MM.1S (cell line): ENCODE measurements around the gene DSCAML1.

Experiments used
- DNase-seq: peaks from one replicate; pipeline ENCODE4 v3.0.0-alpha.2; 2015
- H2AFZ ChIP-seq: fragments of 300-600 bp; sonication (generic); 2 replicates; pipeline ENCODE4 v1.6.0; 2016; ENCODE audit warnings: antibody characterized with exemption, low read length
- H3F3A ChIP-seq: fragments of 300-600 bp; sonication (generic); 2 replicates; pipeline ENCODE4 v1.6.1; 2016; ENCODE audit warnings: mild to moderate bottlenecking, antibody characterized with exemption, low read length, moderate library complexity, mixed read lengths; ENCODE audit not compliant: insufficient read depth
- H3K27ac ChIP-seq: fragments of 300-600 bp; sonication (generic); 2 replicates; pipeline ENCODE4 v1.5.1; 2016; ENCODE audit warnings: mild to moderate bottlenecking, low read length
- H3K27me3 ChIP-seq: fragments of 300-600 bp; sonication (generic); replicated peaks from 2 replicates; pipeline ENCODE4 v1.6.0; 2016; ENCODE audit warnings: low read length; ENCODE audit not compliant: insufficient read depth
- H3K36me3 ChIP-seq: fragments of 300-600 bp; sonication (generic); replicated peaks from 2 replicates; pipeline ENCODE4 v1.6.1; 2016; ENCODE audit warnings: mild to moderate bottlenecking, low read length, mixed read lengths; ENCODE audit not compliant: insufficient read depth
- H3K4me1 ChIP-seq: fragments of 300-600 bp; sonication (generic); 2 replicates; pipeline ENCODE4 v1.6.1; 2016; ENCODE audit warnings: low read length, mixed read lengths
- H3K4me2 ChIP-seq: fragments of 300-600 bp; sonication (generic); 2 replicates; pipeline ENCODE4 v1.6.0; 2016; ENCODE audit warnings: low read depth, low read length
- H3K4me3 ChIP-seq: fragments of 300-600 bp; sonication (generic); 2 replicates; pipeline ENCODE4 v1.5.1; 2016; ENCODE audit warnings: low read length, mixed read lengths
- H3K79me2 ChIP-seq: fragments of 300-600 bp; sonication (generic); 2 replicates; pipeline ENCODE4 v1.6.1; 2016; ENCODE audit warnings: mixed run types, low read length, mixed read lengths
- H3K9ac ChIP-seq: fragments of 300-600 bp; sonication (generic); 2 replicates; pipeline ENCODE4 v1.6.1; 2016; ENCODE audit warnings: low read length, mixed read lengths
- H3K9me2 ChIP-seq: fragments of 300-600 bp; sonication (generic); replicated peaks from 2 replicates; pipeline ENCODE4 v1.6.1; 2016; ENCODE audit warnings: mild to moderate bottlenecking, low read length, mixed read lengths; ENCODE audit not compliant: insufficient read depth
- H3K9me3 ChIP-seq: fragments of 300-600 bp; sonication (generic); replicated peaks from 2 replicates; pipeline ENCODE4 v1.6.1; 2016; ENCODE audit warnings: mild to moderate bottlenecking, low read length, mixed read lengths; ENCODE audit not compliant: insufficient read depth
- H4K20me1 ChIP-seq: fragments of 300-600 bp; sonication (generic); 2 replicates; pipeline ENCODE4 v1.6.1; 2016; ENCODE audit warnings: mild to moderate bottlenecking, low read length, moderate library complexity, mixed read lengths; ENCODE audit not compliant: insufficient read depth
- EZH2 ChIP-seq: fragments of 300-600 bp; sonication (generic); optimal IDR thresholded peaks from 2 replicates; pipeline ENCODE3; 2017; ENCODE audit warnings: low read depth, mild to moderate bottlenecking, antibody characterized with exemption, low read length, mixed read lengths
- EZH2phosphoT487 ChIP-seq: fragments of 300-600 bp; sonication (generic); IDR thresholded peaks from 2 replicates; pipeline ENCODE4 v1.6.1; 2018; ENCODE audit warnings: antibody characterized with exemption, low read length
- TF ChIP-seq, protein P1 (sequence below): fragments of 300-600 bp; sonication (generic); IDR thresholded peaks from 2 replicates; pipeline ENCODE4 v1.5.1; 2016; ENCODE audit warnings: antibody characterized with exemption, low read length, mixed read lengths

Gene DSCAML1

DNA sequence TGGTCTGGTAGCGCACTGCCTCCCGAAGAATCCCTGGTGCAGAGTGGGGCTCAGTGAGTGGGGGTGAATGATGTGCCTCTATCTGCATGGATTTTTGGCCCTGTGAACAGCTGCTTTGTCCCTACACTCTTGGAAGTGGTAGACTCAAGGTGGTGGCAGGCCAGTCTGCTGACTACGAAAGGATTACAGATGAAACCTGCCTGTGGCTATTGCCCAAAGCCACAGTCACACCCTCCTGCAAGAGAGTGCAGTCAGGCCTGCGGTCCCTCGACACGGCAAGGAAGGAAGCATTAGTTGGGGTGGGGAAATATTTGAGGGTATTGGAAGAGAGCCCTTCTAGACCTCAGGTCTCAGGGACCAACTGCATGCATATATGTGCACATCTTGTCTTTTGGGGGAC lies 63.7 kb downstream of the DSCAML1 start:
- H3K9ac ChIP-seq = no peak overlapping the region
- no peaks in the 10 kb centered on the region for H3K9me3 ChIP-seq
- H3K79me2 ChIP-seq = no peaks in the 10 kb centered on the region
- no peaks in the 10 kb centered on the region for H3F3A ChIP-seq
- peaks cover 23% of the 10 kb centered on the region; the same call in 1 of the 2 replicates for H3K27me3 ChIP-seq
- H3K36me3 ChIP-seq = no peaks in the 10 kb centered on the region
- H3K27ac ChIP-seq = no peak overlapping the region
- no peaks in the 10 kb centered on the region for H3K9me2 ChIP-seq
- H3K4me1 ChIP-seq = no peaks in the 10 kb centered on the region
- H3K4me2 ChIP-seq = no peak overlapping the region
- H2AFZ ChIP-seq = no peak overlapping the region
- TF ChIP-seq EZH2phosphoT487 (no peak), EZH2 (no peak)
- TF ChIP-seq, protein P1, sequence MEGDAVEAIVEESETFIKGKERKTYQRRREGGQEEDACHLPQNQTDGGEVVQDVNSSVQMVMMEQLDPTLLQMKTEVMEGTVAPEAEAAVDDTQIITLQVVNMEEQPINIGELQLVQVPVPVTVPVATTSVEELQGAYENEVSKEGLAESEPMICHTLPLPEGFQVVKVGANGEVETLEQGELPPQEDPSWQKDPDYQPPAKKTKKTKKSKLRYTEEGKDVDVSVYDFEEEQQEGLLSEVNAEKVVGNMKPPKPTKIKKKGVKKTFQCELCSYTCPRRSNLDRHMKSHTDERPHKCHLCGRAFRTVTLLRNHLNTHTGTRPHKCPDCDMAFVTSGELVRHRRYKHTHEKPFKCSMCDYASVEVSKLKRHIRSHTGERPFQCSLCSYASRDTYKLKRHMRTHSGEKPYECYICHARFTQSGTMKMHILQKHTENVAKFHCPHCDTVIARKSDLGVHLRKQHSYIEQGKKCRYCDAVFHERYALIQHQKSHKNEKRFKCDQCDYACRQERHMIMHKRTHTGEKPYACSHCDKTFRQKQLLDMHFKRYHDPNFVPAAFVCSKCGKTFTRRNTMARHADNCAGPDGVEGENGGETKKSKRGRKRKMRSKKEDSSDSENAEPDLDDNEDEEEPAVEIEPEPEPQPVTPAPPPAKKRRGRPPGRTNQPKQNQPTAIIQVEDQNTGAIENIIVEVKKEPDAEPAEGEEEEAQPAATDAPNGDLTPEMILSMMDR = no peak
- H3K4me3 ChIP-seq = no peak overlapping the region
- no peaks in the 10 kb centered on the region for H4K20me1 ChIP-seq
- no peak for DNase-seq

DNA sequence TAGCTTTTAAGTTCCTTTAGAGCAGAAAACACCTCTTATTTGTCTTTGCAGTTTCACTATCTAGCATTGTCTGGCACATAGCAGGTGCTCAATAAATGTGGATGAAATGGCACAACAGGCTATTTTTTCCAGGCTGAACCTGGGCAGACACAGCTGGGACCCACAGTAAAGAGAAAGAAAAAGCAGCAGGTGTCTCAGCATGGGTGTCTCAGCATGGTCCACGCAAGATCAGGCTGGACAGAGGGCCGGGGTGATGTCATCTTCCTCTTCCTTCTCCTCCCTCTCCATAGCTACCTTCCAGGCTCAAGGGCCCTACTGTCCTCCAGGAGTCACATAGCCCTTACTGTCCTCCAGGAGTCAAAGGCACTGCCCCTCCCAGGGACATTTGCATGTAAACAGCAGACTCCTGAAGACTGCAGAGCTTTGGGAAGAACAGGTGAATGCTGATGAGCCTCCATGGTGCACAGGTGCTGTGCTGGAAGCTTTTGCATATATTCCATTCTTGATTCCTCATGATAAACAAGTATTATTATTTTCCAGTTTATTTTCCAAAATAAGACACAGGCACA lies 65.2 kb downstream of the DSCAML1 start:
- H3K36me3 ChIP-seq = no peaks in the 10 kb centered on the region
- H3K27ac ChIP-seq = no peak overlapping the region
- peaks cover 28% of the 10 kb centered on the region; the same call in 1 of the 2 replicates for H3K27me3 ChIP-seq
- no peaks in the 10 kb centered on the region for H3K9me3 ChIP-seq
- H2AFZ ChIP-seq = no peak overlapping the region
- no peak overlapping the region for H3K4me2 ChIP-seq
- H3K4me1 ChIP-seq = no peaks in the 10 kb centered on the region
- no peak for TF ChIP-seq EZH2phosphoT487
- TF ChIP-seq, protein P1 = no peak
- no peaks in the 10 kb centered on the region for H4K20me1 ChIP-seq
- H3F3A ChIP-seq = no peaks in the 10 kb centered on the region
- DNase-seq = no peak
- H3K9me2 ChIP-seq = no peaks in the 10 kb centered on the region
- no peak overlapping the region for H3K9ac ChIP-seq
- no peaks in the 10 kb centered on the region for H3K79me2 ChIP-seq
- no peak overlapping the region for H3K4me3 ChIP-seq

DNA sequence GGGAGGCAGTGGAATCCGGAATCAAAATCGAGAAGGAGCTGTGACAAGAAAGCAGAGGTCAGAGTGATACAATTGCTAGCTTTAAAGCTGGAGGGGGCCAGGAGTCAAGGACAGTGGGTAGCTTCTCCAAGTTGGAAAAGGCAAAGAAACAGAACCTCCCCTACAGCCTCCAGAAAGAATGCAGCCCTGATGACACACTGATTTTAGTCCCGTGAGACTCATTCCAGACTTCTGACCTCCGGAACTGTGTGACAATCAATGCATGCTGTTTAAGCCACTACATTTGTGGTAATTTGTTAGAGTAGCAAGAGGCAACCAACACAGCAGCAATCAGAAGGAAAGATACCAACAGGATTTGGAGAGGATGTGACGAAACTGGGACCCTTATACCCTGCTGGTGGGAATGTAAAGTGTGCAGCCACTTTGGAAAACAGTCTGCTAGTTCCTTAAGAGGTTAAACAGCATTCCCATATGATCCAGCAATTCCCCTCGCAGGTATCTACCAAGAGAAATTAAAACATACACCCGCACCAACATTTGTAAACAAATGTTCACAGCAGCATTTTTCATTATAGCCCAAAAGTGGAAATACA lies 66.7 kb downstream of the DSCAML1 start:
- H3K9ac ChIP-seq = no peak overlapping the region
- no peak overlapping the region for H3K27ac ChIP-seq
- no peak for DNase-seq
- no peaks in the 10 kb centered on the region for H3K4me1 ChIP-seq
- H3K4me3 ChIP-seq = no peak overlapping the region
- no peaks in the 10 kb centered on the region for H4K20me1 ChIP-seq
- TF ChIP-seq EZH2 (no peak), EZH2phosphoT487 (no peak)
- TF ChIP-seq, protein P1 = no peak
- no peaks in the 10 kb centered on the region for H3K79me2 ChIP-seq
- H3K36me3 ChIP-seq = no peaks in the 10 kb centered on the region
- no peaks in the 10 kb centered on the region for H3F3A ChIP-seq
- H2AFZ ChIP-seq = no peak overlapping the region
- H3K4me2 ChIP-seq = no peak overlapping the region
- no peaks in the 10 kb centered on the region for H3K9me2 ChIP-seq
- peaks cover 19% of the 10 kb centered on the region; the same call in 1 of the 2 replicates for H3K27me3 ChIP-seq
- no peaks in the 10 kb centered on the region for H3K9me3 ChIP-seq
